ENCODE results near the gene CRADD. TPM values are rescaled to one million over a fixed set of nuclear protein-coding genes. Genes with fewer than 3 reads are reported as not detected.

Gene CRADD
- total RNA-seq, 2 donors from 2014 or later = 27.2 to 75.2 TPM

- no peaks in the 10 kb centered on the region for H3K9me3 ChIP-seq
- H3K4me3 ChIP-seq = no peak overlapping the region
- H3K36me3 ChIP-seq (replicated peaks in 1 of 2; ENCODE audit: insufficient read depth in 1 of 2, low read depth in 2 of 2) = no peaks in the 10 kb centered on the region
- ATAC-seq (no peak), DNase-seq (no peak)
- H3K27ac ChIP-seq = no peak overlapping the region
- no peak for TF ChIP-seq POLR2A (IDR thresholded peaks at IDR 0.05)
- TF ChIP-seq, protein P1, sequence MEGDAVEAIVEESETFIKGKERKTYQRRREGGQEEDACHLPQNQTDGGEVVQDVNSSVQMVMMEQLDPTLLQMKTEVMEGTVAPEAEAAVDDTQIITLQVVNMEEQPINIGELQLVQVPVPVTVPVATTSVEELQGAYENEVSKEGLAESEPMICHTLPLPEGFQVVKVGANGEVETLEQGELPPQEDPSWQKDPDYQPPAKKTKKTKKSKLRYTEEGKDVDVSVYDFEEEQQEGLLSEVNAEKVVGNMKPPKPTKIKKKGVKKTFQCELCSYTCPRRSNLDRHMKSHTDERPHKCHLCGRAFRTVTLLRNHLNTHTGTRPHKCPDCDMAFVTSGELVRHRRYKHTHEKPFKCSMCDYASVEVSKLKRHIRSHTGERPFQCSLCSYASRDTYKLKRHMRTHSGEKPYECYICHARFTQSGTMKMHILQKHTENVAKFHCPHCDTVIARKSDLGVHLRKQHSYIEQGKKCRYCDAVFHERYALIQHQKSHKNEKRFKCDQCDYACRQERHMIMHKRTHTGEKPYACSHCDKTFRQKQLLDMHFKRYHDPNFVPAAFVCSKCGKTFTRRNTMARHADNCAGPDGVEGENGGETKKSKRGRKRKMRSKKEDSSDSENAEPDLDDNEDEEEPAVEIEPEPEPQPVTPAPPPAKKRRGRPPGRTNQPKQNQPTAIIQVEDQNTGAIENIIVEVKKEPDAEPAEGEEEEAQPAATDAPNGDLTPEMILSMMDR (IDR thresholded peaks at IDR 0.05) = no peak
- H3K27me3 ChIP-seq = no peaks in the 10 kb centered on the region
- no peaks in the 10 kb centered on the region for H3K4me1 ChIP-seq
- intact Hi-C loops (cut with DNase I) = no loop called here
- 68 to 73% methylated on average over 1 of the region's 1 CpG for WGBS, 2 donors
Observed at GRCh38 chr12:93667672-93668071, 9.5 kb upstream of the CRADD start.

- intact Hi-C loops (cut with DNase I) = no loop called here
- DNase-seq (no peak), ATAC-seq (no peak)
- TF ChIP-seq, protein P1 (IDR thresholded peaks at IDR 0.05) = no peak
- no peak for TF ChIP-seq POLR2A (IDR thresholded peaks at IDR 0.05)
- H3K27ac ChIP-seq = no peak overlapping the region
- no peaks in the 10 kb centered on the region for H3K27me3 ChIP-seq
- no peaks in the 10 kb centered on the region for H3K9me3 ChIP-seq
- H3K36me3 ChIP-seq (replicated peaks in 1 of 2; ENCODE audit: insufficient read depth in 1 of 2, low read depth in 2 of 2) = no peaks in the 10 kb centered on the region
- H3K4me3 ChIP-seq = no peak overlapping the region
- WGBS, 2 donors = 76 to 81% methylated on average over 5 of the region's 5 CpGs
- H3K4me1 ChIP-seq = no peaks in the 10 kb centered on the region
Observed at GRCh38 chr12:93668919-93669418, 8.2 kb upstream of the CRADD start.

GRCh38 chr12:93669452-93669851 is 7.7 kb upstream of the CRADD start:
- Histone ChIP-seq H3K36me3 (replicated peaks in 1 of 2; ENCODE audit: insufficient read depth in 1 of 2, low read depth in 2 of 2) (no peaks in the 10 kb centered on the region), H3K4me1 (no peaks in the 10 kb centered on the region), H3K27me3 (no peaks in the 10 kb centered on the region), H3K27ac (no peak overlapping the region), H3K4me3 (no peak overlapping the region), H3K9me3 (no peaks in the 10 kb centered on the region)
- intact Hi-C loops (cut with DNase I) = no loop called here
- DNase-seq = no peak
- 91 to 96% methylated on average over 3 of the region's 3 CpGs for WGBS, 2 donors
- TF ChIP-seq, protein P1 (IDR thresholded peaks at IDR 0.05) = no peak
- TF ChIP-seq POLR2A (IDR thresholded peaks at IDR 0.05) = no peak
- ATAC-seq = no peak

- no peaks in the 10 kb centered on the region for H3K36me3 ChIP-seq (replicated peaks in 1 of 2; ENCODE audit: insufficient read depth in 1 of 2, low read depth in 2 of 2)
- ATAC-seq (peak; percentile 40), DNase-seq (peak in 3 of 4 donors; percentile 23 to 34 (median 31))
- no peaks in the 10 kb centered on the region for H3K27me3 ChIP-seq
- intact Hi-C loops (cut with DNase I) = no loop called here
- no peak overlapping the region for H3K4me3 ChIP-seq
- no peaks in the 10 kb centered on the region for H3K4me1 ChIP-seq
- no peak overlapping the region for H3K27ac ChIP-seq
- H3K9me3 ChIP-seq = no peaks in the 10 kb centered on the region
- TF ChIP-seq, protein P1 (IDR thresholded peaks at IDR 0.05) = no peak
- TF ChIP-seq POLR2A (IDR thresholded peaks at IDR 0.05) = no peak
- 35 to 45% methylated on average over 4 of the region's 4 CpGs for WGBS, 2 donors
Observed at GRCh38 chr12:93670104-93670503, 7.1 kb upstream of the CRADD start.

DNA sequence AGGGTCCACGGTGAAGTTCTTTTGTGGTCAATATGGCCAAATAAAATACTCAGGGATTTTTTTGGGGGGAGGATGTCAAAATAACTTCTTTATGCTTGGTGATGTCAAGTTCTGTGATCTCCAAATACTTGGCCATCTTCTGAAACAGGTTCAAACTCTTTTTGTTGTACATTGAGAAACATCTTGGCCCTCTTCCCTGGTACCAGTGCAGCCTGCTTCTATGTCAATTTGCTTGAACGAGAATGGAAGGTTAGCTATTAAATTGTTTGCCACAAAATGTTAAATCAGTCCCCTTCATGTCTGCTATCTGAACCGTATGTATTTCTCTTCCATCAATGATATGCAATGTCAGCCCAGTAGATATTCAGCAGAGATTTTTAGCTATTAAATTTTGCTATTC is 6.1 kb upstream of the CRADD start:
- DNase-seq (no peak), ATAC-seq (no peak)
- H3K36me3 ChIP-seq (replicated peaks in 1 of 2; ENCODE audit: insufficient read depth in 1 of 2, low read depth in 2 of 2) = no peaks in the 10 kb centered on the region
- 72 to 77% methylated on average over 3 of the region's 3 CpGs for WGBS, 2 donors
- H3K9me3 ChIP-seq = no peaks in the 10 kb centered on the region
- H3K4me1 ChIP-seq = no peaks in the 10 kb centered on the region
- intact Hi-C loops (cut with DNase I) = no loop called here
- H3K4me3 ChIP-seq = no peak overlapping the region
- H3K27me3 ChIP-seq = no peaks in the 10 kb centered on the region
- TF ChIP-seq POLR2A (IDR thresholded peaks at IDR 0.05) = no peak
- TF ChIP-seq, protein P1 (IDR thresholded peaks at IDR 0.05) = no peak
- no peak overlapping the region for H3K27ac ChIP-seq

Measured in body of pancreas (tissue), 4 donors.